Measurements from ENCODE around the gene FSIP1.
"Not testable (repeated sequence)": the region's sequence is repeated elsewhere in the genome, so short reads cannot be mapped to it uniquely, and the experiment has no call there.

DNA sequence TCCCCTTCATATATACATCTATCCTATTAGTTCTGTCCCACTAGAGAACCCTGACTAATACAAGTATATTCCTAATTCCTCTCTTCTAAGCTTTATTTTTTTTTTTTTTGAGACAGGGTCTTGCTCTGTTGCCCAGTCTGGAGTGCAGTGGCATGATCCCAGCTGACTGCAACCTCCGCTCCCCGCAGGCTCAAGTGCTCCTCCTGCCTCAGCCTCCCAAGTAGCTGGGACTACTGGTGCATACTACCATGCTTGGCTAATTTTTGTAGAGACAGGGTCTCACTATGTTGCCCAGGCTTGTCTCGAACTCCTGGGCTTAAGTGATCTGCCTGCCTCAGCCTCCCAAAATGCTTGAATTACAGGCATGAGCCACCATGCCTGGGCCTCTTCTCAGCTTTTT is 30.0 kb upstream of the FSIP1 start:
- TF ChIP-seq SIN3A (IDR thresholded peaks at IDR 0.05; ENCODE audit: borderline replicate concordance in 2 of 2, control insufficient read depth in 1 of 2, low read depth in 2 of 2, low read length in 2 of 2); ZNF274 (IDR thresholded peaks at IDR 0.05; ENCODE audit: borderline replicate concordance, low read depth, low read length); MAFK (IDR thresholded peaks at IDR 0.05; ENCODE audit: low read length); ZNF395 (CRISPR knock-in tag; IDR thresholded peaks at IDR 0.05); RAD21 (CRISPR knock-in tag; conservative IDR thresholded peaks at IDR 0.05 in 1 of 2, IDR thresholded peaks at IDR 0.05 in 1 of 2); ZNF23 (CRISPR knock-in tag; IDR thresholded peaks at IDR 0.05); FOS (IDR thresholded peaks at IDR 0.05; ENCODE audit: extremely low read depth, insufficient read length); ZZZ3 (IDR thresholded peaks at IDR 0.05): not testable (repeated sequence)
- TF ChIP-seq, protein P1, sequence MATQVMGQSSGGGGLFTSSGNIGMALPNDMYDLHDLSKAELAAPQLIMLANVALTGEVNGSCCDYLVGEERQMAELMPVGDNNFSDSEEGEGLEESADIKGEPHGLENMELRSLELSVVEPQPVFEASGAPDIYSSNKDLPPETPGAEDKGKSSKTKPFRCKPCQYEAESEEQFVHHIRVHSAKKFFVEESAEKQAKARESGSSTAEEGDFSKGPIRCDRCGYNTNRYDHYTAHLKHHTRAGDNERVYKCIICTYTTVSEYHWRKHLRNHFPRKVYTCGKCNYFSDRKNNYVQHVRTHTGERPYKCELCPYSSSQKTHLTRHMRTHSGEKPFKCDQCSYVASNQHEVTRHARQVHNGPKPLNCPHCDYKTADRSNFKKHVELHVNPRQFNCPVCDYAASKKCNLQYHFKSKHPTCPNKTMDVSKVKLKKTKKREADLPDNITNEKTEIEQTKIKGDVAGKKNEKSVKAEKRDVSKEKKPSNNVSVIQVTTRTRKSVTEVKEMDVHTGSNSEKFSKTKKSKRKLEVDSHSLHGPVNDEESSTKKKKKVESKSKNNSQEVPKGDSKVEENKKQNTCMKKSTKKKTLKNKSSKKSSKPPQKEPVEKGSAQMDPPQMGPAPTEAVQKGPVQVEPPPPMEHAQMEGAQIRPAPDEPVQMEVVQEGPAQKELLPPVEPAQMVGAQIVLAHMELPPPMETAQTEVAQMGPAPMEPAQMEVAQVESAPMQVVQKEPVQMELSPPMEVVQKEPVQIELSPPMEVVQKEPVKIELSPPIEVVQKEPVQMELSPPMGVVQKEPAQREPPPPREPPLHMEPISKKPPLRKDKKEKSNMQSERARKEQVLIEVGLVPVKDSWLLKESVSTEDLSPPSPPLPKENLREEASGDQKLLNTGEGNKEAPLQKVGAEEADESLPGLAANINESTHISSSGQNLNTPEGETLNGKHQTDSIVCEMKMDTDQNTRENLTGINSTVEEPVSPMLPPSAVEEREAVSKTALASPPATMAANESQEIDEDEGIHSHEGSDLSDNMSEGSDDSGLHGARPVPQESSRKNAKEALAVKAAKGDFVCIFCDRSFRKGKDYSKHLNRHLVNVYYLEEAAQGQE (IDR thresholded peaks at IDR 0.05; ENCODE audit: borderline replicate concordance), result not testable (repeated sequence)
- TF ChIP-seq, protein P1 (CRISPR knock-in tag; IDR thresholded peaks at IDR 0.05; ENCODE audit: low read depth), result not testable (repeated sequence)
- TF ChIP-seq, protein P2, sequence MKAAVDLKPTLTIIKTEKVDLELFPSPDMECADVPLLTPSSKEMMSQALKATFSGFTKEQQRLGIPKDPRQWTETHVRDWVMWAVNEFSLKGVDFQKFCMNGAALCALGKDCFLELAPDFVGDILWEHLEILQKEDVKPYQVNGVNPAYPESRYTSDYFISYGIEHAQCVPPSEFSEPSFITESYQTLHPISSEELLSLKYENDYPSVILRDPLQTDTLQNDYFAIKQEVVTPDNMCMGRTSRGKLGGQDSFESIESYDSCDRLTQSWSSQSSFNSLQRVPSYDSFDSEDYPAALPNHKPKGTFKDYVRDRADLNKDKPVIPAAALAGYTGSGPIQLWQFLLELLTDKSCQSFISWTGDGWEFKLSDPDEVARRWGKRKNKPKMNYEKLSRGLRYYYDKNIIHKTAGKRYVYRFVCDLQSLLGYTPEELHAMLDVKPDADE (conservative IDR thresholded peaks at IDR 0.05; ENCODE audit: control insufficient read depth, low read depth, low read length), result not testable (repeated sequence)
- TF ChIP-seq, protein P3, sequence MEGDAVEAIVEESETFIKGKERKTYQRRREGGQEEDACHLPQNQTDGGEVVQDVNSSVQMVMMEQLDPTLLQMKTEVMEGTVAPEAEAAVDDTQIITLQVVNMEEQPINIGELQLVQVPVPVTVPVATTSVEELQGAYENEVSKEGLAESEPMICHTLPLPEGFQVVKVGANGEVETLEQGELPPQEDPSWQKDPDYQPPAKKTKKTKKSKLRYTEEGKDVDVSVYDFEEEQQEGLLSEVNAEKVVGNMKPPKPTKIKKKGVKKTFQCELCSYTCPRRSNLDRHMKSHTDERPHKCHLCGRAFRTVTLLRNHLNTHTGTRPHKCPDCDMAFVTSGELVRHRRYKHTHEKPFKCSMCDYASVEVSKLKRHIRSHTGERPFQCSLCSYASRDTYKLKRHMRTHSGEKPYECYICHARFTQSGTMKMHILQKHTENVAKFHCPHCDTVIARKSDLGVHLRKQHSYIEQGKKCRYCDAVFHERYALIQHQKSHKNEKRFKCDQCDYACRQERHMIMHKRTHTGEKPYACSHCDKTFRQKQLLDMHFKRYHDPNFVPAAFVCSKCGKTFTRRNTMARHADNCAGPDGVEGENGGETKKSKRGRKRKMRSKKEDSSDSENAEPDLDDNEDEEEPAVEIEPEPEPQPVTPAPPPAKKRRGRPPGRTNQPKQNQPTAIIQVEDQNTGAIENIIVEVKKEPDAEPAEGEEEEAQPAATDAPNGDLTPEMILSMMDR (IDR thresholded peaks at IDR 0.05 in 2 of 3, conservative IDR thresholded peaks at IDR 0.05 in 1 of 3; ENCODE audit: insufficient read depth in 2 of 3, low read depth in 1 of 3, low read length in 3 of 3), result not testable (repeated sequence)
- TF ChIP-seq, protein P4, sequence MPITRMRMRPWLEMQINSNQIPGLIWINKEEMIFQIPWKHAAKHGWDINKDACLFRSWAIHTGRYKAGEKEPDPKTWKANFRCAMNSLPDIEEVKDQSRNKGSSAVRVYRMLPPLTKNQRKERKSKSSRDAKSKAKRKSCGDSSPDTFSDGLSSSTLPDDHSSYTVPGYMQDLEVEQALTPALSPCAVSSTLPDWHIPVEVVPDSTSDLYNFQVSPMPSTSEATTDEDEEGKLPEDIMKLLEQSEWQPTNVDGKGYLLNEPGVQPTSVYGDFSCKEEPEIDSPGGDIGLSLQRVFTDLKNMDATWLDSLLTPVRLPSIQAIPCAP (CRISPR knock-in tag; IDR thresholded peaks at IDR 0.05; ENCODE audit: borderline replicate concordance), result not testable (repeated sequence)

Measured in K562 (cell line).